ENCODE results near the gene PAGR1. TPM values are rescaled to one million over a fixed set of nuclear protein-coding genes. Genes with fewer than 3 reads are reported as not detected.
"Not testable (repeated sequence)": the region's sequence is repeated elsewhere in the genome, so short reads cannot be mapped to it uniquely, and the experiment has no call there.

The PAGR1 gene
- total and polyA plus RNA-seq, 4 donors, result 8.2 to 65.5 (median 51.0) TPM

DNA sequence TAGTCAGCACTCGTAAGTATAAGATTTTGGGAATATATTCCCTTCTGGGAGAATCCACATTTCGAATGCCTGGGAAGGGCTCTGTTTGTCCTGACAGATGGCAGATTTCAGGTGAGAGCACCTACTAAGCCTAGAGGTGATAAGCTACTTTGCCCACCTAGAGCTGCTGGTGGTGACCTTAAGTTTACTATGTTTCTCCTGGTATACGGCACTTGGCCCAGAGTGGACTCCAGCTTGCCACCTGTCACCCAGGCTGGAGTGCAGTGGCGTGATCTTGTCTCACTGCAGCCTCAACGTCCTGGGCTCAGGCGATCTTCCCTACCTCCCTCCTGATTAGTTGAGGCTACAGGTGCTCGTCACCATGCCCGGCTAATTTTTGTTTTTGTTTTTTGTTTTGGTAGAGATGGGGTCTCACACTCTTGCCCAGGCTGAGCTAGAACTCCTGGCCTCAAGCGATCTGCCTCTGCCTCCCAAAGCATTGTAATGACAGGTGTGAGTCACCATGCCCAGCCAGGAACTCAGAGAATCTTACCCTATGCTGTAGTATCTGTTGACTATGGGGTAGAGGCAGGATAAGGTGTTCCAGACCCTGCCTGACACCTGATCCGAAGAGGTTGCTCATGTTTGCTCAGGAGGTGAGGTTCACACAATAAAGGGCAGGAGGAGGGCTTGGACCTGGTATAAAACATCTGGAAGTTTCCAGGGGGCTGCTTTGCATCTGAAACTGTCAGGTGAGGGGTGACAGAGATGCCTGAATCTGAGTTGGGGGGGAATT lies 38.2 kb upstream of the PAGR1 start, which contains the start of gene ZG16:
ZG16 (plus strand) TSS at position 681 of the 775 bp plus-strand sequence. CDS start 1,011 bp downstream, outside the sequence.
- no peaks in the 10 kb centered on the region for H3K36me3 ChIP-seq (ENCODE audit: control insufficient read depth, insufficient read depth, low read length)
- no peak within 1 kb of the TSS for H3K4me3 ChIP-seq (ENCODE audit: low read depth, low read length)
- 87% methylated on average over 6 of the region's 10 CpGs for WGBS (ENCODE audit: insufficient coverage)
- H3K27me3 ChIP-seq (ENCODE audit: control insufficient read depth, insufficient read depth, low read length), result no peaks in the 10 kb centered on the region
- no peaks in the 10 kb centered on the region for H3K9me3 ChIP-seq (ENCODE audit: control insufficient read depth, insufficient read depth, low read length)
- no peak for DNase-seq (ENCODE audit: low read depth in 4 of 6, low spot score in 6 of 6)
- H3K27ac ChIP-seq (ENCODE audit: low read depth, low read length), result no peak within 1 kb of the TSS
- no peaks in the 10 kb centered on the region for H3K4me1 ChIP-seq (ENCODE audit: control insufficient read depth, insufficient read depth, low read length)

DNA sequence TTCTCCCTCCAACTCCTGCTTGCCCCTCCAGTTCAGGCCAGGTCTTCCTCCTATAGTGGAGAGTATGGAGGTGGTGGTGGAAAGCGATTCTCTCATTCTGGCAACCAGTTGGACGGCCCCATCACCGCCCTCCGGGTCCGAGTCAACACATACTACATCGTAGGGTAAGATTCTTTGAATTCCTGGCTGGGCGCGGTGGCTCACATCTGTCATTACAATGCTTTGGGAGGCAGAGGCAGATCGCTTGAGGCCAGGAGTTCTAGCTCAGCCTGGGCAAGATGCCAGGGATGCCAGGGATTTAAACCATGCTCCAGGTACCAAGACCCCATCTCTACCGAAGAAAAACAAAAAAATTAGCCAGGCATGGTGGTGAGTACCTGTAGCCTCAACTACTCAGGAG lies 36.5 kb upstream of the PAGR1 start:
- Histone ChIP-seq H3K27me3 (ENCODE audit: control insufficient read depth, insufficient read depth, low read length) (no peaks in the 10 kb centered on the region), H3K27ac (ENCODE audit: low read depth, low read length) (no peak overlapping the region), H3K9me3 (ENCODE audit: control insufficient read depth, insufficient read depth, low read length) (no peaks in the 10 kb centered on the region), H3K4me3 (ENCODE audit: low read depth, low read length) (no peak overlapping the region), H3K36me3 (ENCODE audit: control insufficient read depth, insufficient read depth, low read length) (no peaks in the 10 kb centered on the region), H3K4me1 (ENCODE audit: control insufficient read depth, insufficient read depth, low read length) (no peaks in the 10 kb centered on the region)
- DNase-seq (ENCODE audit: low read depth in 4 of 6, low spot score in 6 of 6), result no peak
- 88% methylated on average over 4 of the region's 10 CpGs for WGBS (ENCODE audit: insufficient coverage)

DNA sequence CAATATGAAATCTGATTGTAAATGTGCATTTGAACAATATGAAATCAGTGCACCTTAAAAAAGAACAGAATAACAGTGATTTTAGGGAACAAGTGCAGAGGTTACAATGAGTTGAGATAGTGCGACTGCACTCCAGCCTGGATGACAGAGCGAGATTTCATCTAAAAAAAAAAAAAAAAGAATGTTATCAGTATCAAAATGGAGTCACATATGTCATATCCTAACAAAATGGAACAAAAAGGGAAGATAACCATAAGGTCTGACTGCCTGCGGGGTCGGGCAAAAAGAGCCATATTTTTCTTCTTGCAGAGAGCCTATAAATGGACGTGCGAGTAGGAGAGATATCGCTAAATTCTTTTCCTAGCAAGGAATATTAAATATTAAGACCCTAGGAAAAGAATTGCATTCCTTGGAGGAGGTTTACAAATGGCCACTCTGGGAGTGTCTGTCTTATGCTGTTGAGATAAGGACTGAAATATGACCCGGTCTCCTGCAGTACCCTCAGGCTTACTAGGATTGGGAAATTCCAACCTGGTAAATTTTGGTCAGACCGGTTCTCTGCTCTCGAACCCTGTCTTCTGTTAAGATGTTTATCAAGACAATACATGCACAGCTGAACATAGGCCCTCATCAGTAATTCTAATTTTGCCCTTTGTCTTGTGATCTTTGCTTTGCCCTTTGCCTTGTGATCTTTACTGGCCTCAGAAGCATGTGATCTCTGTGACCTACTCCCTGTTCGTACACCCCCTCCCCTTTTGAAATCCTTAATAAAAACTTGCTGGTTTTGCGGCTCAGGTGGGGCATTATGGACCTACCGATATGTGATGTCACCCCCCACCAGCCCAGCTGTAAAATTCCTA lies 32.6 kb upstream of the PAGR1 start:
- not testable (repeated sequence) for H3K27me3 ChIP-seq (ENCODE audit: control insufficient read depth, insufficient read depth, low read length); H3K4me3 ChIP-seq (ENCODE audit: low read depth, low read length); H3K36me3 ChIP-seq (ENCODE audit: control insufficient read depth, insufficient read depth, low read length); H3K27ac ChIP-seq (ENCODE audit: low read depth, low read length); H3K9me3 ChIP-seq (ENCODE audit: control insufficient read depth, insufficient read depth, low read length); DNase-seq (ENCODE audit: low read depth in 4 of 6, low spot score in 6 of 6)
- H3K4me1 ChIP-seq (ENCODE audit: control insufficient read depth, insufficient read depth, low read length), result peaks cover 12% of the 10 kb centered on the region
- 60% methylated on average over 6 of the region's 13 CpGs for WGBS (ENCODE audit: insufficient coverage)

DNA sequence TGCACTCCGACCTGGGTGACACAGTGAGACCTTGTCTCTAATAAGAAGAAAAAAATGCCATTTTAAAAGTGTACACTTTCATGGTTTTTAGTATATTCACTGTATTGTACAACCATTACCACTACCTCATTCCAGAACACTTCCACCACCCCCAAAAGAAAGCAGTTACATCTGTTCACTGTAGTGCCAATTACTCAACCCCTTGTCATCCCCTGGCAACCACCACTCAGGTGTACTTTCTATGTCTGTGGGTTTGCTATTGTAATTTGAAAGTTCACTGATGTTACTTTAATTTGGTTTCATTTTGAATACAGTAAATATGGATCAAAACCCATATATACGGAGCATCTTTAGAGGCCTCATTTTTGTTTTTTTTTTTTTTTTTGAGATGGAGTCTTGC lies 31.8 kb upstream of the PAGR1 start:
- DNase-seq (ENCODE audit: low read depth in 4 of 6, low spot score in 6 of 6), result no peak
- Histone ChIP-seq H3K9me3 (ENCODE audit: control insufficient read depth, insufficient read depth, low read length) (no peaks in the 10 kb centered on the region), H3K4me3 (ENCODE audit: low read depth, low read length) (no peak overlapping the region), H3K27me3 (ENCODE audit: control insufficient read depth, insufficient read depth, low read length) (no peaks in the 10 kb centered on the region), H3K4me1 (ENCODE audit: control insufficient read depth, insufficient read depth, low read length) (peaks cover 12% of the 10 kb centered on the region), H3K27ac (ENCODE audit: low read depth, low read length) (no peak overlapping the region), H3K36me3 (ENCODE audit: control insufficient read depth, insufficient read depth, low read length) (no peaks in the 10 kb centered on the region)
- WGBS (ENCODE audit: insufficient coverage), result no CpG with 5 or more reads among the region's 2 CpGs

DNA sequence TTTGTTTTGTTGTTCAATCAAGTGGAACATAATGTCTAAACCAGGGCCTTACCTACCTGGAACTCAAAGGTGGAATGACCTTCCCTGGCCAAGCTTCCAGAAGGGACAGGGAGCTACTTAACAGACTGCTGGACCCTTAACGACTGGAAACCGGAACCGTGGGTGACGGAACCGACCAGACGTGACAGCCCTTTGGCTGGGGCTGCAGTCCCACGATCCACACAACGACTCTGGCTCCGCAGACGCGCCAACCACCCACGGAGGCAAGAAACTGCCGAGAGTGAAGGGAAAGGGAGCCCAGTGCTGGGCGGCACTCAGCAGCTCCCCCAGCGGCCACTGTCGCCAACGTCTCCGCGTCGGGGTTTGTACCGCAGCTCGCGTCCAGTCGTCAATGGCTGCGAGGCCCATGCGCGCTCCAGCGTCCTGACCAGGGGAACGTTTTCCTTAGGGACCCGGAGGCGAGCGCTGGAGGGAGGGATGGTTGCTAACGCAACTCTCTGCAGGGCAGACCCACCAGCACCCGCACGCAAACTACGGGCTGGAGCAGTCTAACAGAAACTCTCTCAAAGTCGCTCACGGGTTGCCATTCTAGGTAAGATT lies 31.0 kb upstream of the PAGR1 start:
- no peaks in the 10 kb centered on the region for H3K9me3 ChIP-seq (ENCODE audit: control insufficient read depth, insufficient read depth, low read length)
- H3K36me3 ChIP-seq (ENCODE audit: control insufficient read depth, insufficient read depth, low read length), result no peaks in the 10 kb centered on the region
- 5% methylated on average over 33 of the region's 38 CpGs for WGBS (ENCODE audit: insufficient coverage)
- no peak overlapping the region for H3K27ac ChIP-seq (ENCODE audit: low read depth, low read length)
- H3K4me3 ChIP-seq (ENCODE audit: low read depth, low read length), result peak overlapping the region; percentile 43
- H3K4me1 ChIP-seq (ENCODE audit: control insufficient read depth, insufficient read depth, low read length), result peaks cover 18% of the 10 kb centered on the region
- H3K27me3 ChIP-seq (ENCODE audit: control insufficient read depth, insufficient read depth, low read length), result no peaks in the 10 kb centered on the region
- peak in 2 of 6 donors; percentile 71 to 79 for DNase-seq (ENCODE audit: low read depth in 4 of 6, low spot score in 6 of 6)

DNA sequence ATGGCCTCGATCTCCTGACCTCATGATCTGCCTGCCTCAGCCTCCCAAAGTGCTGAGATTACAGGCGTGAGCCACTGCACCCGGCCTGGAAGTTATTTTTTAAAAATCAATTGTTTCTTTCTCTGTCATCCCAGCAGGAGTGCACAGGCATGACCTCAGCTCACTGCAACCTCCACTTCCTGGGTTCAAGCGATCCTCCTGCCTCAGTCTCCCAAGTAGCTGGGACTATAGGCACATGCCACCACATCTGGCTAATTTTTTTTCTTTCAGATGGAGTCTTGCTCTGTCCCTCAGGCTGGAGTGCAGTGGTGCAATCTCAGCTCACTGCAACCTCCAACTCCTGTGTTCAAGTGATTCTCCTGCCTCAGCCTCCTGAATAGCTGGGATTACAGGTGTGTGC lies 28.8 kb upstream of the PAGR1 start:
- not testable (repeated sequence) for H3K36me3 ChIP-seq (ENCODE audit: control insufficient read depth, insufficient read depth, low read length); H3K4me3 ChIP-seq (ENCODE audit: low read depth, low read length); H3K9me3 ChIP-seq (ENCODE audit: control insufficient read depth, insufficient read depth, low read length); H3K27me3 ChIP-seq (ENCODE audit: control insufficient read depth, insufficient read depth, low read length); H3K27ac ChIP-seq (ENCODE audit: low read depth, low read length); DNase-seq (ENCODE audit: low read depth in 4 of 6, low spot score in 6 of 6)
- peaks cover 22% of the 10 kb centered on the region for H3K4me1 ChIP-seq (ENCODE audit: control insufficient read depth, insufficient read depth, low read length)
- 88% methylated on average over 4 of the region's 4 CpGs for WGBS (ENCODE audit: insufficient coverage)

DNA sequence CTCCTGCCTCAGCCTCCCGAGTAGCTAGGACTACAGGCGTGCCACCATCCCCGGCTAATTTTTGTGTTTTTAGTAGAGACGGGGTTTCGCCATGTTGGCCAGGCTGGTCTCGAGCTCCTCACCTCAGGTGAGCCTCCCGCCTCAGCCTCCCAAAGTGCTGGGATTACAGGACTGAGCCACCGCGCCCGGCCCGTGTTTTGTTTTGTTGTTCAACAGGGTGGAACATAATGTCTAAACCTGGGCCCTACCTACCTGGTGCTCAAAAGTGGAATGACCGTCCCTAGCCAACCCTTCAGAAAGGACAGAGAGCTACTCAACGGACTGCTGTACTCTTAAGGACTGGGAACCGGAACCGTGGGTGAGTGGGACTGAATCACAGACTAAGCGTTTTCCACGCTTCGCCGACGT lies 26.2 kb upstream of the PAGR1 start:
- Histone ChIP-seq H3K36me3 (ENCODE audit: control insufficient read depth, insufficient read depth, low read length) (no peaks in the 10 kb centered on the region), H3K9me3 (ENCODE audit: control insufficient read depth, insufficient read depth, low read length) (no peaks in the 10 kb centered on the region), H3K4me1 (ENCODE audit: control insufficient read depth, insufficient read depth, low read length) (peaks cover 28% of the 10 kb centered on the region), H3K4me3 (ENCODE audit: low read depth, low read length) (peak overlapping the region; percentile 61), H3K27ac (ENCODE audit: low read depth, low read length) (peak overlapping the region; percentile 94), H3K27me3 (ENCODE audit: control insufficient read depth, insufficient read depth, low read length) (no peaks in the 10 kb centered on the region)
- 57% methylated on average over 14 of the region's 20 CpGs for WGBS (ENCODE audit: insufficient coverage)
- no peak for DNase-seq (ENCODE audit: low read depth in 4 of 6, low spot score in 6 of 6)

DNA sequence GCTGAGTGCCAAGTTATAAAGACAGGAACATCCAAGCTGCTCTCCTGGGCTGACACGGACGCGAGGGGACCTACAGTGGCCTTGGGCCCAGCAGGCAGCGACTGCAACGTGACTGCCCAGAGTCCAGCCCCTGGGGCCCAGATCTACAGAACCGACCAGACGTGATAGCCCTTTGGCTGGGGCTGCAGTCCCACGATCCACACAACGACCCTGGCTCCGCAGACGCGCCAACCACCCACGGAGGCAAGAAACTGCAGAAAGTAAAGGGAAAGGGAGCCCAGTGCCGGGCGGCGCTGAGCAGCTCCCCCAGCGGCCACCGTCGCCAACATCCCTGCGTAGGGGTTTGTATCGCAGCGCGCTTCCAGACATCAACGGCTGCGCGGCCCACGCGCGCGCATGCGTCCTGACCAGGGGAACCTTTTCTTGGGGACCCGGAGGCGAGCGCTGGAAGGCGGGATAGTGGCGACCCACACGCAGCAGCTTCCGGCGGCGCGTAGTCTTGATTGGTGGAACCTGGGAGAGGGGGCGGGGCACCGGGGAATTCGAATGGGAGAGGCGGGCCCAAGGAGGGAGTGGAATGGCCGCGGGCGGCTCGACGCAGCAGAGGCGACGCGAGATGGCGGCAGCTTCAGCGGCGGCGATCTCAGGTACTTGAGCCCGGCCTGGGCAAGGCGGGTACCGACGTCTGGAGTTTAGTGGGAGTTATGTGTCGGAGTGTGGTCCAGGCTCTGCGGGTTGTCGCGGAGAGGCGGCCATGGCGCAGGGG lies 25.6 kb upstream of the PAGR1 start, which contains the start of gene KIF22:
KIF22 (plus strand) TSS at position 569 of the 766 bp plus-strand sequence; CDS start at position 578, 9 bp downstream.
- H3K27ac ChIP-seq (ENCODE audit: low read depth, low read length), result peak within 1 kb of the TSS; percentile 94
- no peaks in the 10 kb centered on the region for H3K9me3 ChIP-seq (ENCODE audit: control insufficient read depth, insufficient read depth, low read length)
- H3K36me3 ChIP-seq (ENCODE audit: control insufficient read depth, insufficient read depth, low read length), result no peaks in the 10 kb centered on the region
- no peaks in the 10 kb centered on the region for H3K27me3 ChIP-seq (ENCODE audit: control insufficient read depth, insufficient read depth, low read length)
- H3K4me1 ChIP-seq (ENCODE audit: control insufficient read depth, insufficient read depth, low read length), result peaks cover 22% of the 10 kb centered on the region
- peak in 5 of 6 donors; percentile 98 to 100 (median 98) for DNase-seq (ENCODE audit: low read depth in 4 of 6, low spot score in 6 of 6)
- WGBS (ENCODE audit: insufficient coverage), result under 1% methylated on average over 67 of the region's 67 CpGs
- H3K4me3 ChIP-seq (ENCODE audit: low read depth, low read length), result peak within 1 kb of the TSS; percentile 61

All from spinal cord (tissue), 10 donors.